Endometrial microvascular endothelial cells (primary cell): ENCODE measurements around the gene NUTM2A. TPM values are rescaled to one million over a fixed set of nuclear protein-coding genes. Genes with fewer than 3 reads are reported as not detected.
"Not testable (repeated sequence)": the region's sequence is repeated elsewhere in the genome, so short reads cannot be mapped to it uniquely, and the experiment has no call there.

ENCODE experiments used
- in situ Hi-C: cut with HindIII; loops from 2 replicates; pipeline ENCODE4 v1.10.0; 2017; ENCODE audit warnings: low sequenced_read_pairs, low pct_unique_long_range_greater_than_20kb; ENCODE audit errors: inconsistent ontology term
- total RNA-seq: library from RNA; depleted of rRNA; stranded (reverse); fragments of >200 nt; gene quantifications from one replicate; pipeline ENCODE4 v1.2.3, GENCODE V29; 2015; ENCODE audit errors: inconsistent ontology term

NUTM2A gene
- 0.09 TPM for total RNA-seq

DNA sequence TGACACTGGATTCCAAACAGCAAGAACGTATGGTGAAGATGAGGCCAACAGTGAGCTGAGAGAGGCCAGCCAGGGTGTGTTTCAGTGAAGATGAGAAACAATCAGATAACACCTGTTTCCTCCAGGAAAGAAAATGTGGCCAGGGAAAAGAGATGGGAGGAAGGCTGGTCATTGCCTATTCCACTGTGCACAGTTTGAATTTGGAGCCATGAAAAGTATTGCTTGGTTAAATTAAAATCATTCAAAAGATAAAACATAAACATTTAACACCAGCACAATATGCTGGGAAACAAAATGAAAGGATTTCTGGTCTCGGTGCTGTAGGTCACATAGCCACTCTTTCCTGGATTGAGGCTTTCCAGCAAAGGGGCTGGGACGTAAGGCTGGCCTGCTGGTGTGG, at the start of gene NUTM2A:
TSS of gene NUTM2A (plus strand) at position 301 of the 400 bp plus-strand sequence. CDS start 383 bp downstream, outside the sequence.
- in situ Hi-C loops = not testable (repeated sequence)

GRCh38 chr10:87177587-87177986, 47.7 kb upstream of the NUTM2A start:
- in situ Hi-C loops = not testable (repeated sequence)

DNA sequence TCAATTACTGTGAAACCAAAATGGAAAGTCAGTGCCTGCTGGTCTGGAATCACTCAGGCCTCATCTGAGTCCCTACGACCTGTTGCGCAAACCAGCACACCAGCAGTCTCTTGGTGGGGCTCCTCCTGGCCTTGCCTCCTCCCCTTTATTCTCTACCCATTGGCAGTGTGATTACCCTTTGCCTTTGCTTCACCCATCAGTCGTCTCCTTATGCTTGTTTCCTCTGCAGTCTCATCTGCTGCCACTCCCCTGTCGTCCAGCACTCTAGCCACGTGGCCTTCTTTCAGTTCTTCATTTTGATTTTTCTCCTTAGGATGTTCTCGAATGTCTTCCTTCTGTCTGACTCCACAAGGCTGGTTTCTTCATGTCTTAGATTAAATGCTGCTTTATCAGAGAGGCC, 40.8 kb upstream of the NUTM2A start:
- in situ Hi-C loops = not testable (repeated sequence)

DNA sequence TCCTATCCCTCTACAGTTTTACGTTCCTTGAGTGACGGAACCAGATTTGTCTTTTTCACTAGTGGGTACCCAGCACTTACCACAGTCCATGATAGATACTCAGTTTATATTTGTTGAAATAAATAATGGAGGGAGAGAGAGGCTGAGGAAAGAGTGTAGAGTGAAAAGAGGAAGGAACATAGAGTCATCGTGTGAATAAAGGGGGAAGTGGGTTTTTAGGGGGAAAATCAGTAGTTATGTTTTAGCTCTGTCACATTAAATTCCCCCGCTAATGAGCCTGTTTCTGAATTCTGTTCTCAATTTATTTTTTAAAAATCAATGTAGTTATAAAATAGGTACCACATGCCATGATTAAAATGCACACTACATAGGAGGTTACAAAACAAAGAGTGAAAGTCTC, 39.2 kb upstream of the NUTM2A start:
- in situ Hi-C loops = not testable (repeated sequence)

DNA sequence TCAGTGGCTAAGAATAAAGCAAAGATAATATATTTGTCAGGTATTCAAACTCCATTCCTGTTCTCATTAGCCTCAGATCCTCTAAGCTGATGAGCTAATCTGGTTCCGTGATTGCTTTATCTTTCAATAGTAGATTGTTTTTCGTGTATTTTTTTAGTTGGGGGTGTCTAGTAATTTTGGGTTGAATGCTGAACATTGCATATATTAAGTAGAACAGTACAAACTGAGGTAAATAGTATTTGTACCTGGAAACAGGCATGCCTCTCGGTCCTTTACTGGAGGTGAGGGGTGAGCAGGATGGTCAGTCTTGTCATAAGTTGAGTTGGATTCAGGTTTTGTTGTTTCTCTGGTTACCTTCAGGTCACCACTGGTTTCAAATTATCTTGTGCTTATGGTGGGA, 37.7 kb upstream of the NUTM2A start:
- in situ Hi-C loops = not testable (repeated sequence)

- in situ Hi-C loops = not testable (repeated sequence)
Measured at GRCh38 chr10:87191841-87192240, 33.4 kb upstream of the NUTM2A start.

- in situ Hi-C loops = not testable (repeated sequence)
Measured at GRCh38 chr10:87200924-87201323, 24.3 kb upstream of the NUTM2A start.

DNA sequence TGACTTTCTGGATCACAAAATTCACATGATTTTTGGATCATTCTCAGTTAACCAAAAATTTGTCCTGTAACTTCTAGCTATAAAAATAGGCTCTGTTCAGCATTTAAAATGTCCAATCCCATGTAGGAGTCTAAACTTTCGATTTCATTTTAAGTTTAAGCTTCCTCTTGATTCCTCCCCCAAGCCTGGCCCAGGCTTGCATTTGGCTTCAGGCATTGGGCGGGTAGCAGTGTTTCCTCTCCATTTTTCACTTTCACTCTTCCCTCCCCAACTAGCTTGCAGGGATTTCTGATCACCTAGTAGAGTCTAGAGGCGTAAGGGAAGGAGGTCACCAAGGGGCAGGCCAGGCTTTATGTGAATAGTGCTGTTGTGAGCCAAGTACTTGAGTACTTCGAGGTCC, 20.4 kb upstream of the NUTM2A start:
- in situ Hi-C loops = not testable (repeated sequence)

- in situ Hi-C loops = not testable (repeated sequence)
Measured at GRCh38 chr10:87206922-87207321, 18.3 kb upstream of the NUTM2A start.

DNA sequence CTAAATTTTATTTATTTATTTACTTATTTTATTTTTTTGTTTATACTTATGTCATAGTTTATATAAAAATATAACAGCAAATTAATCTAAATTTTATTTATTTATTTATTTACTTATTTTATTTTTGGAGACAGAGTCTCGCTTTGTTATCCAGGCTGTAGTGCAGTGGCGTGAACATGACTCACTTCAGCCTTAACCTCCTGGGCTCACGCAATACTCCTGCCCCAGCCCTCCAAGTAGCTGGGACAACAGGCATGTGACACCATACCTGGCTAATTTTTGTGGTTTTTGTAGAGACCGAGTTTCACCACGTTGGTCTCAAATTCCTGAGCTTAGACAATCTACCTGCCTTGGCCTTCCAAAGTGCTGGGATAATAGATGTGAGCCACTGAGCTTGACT, 14.9 kb upstream of the NUTM2A start:
- in situ Hi-C loops = not testable (repeated sequence)

GRCh38 chr10:87211848-87212247, 13.4 kb upstream of the NUTM2A start:
- in situ Hi-C loops = not testable (repeated sequence)

DNA sequence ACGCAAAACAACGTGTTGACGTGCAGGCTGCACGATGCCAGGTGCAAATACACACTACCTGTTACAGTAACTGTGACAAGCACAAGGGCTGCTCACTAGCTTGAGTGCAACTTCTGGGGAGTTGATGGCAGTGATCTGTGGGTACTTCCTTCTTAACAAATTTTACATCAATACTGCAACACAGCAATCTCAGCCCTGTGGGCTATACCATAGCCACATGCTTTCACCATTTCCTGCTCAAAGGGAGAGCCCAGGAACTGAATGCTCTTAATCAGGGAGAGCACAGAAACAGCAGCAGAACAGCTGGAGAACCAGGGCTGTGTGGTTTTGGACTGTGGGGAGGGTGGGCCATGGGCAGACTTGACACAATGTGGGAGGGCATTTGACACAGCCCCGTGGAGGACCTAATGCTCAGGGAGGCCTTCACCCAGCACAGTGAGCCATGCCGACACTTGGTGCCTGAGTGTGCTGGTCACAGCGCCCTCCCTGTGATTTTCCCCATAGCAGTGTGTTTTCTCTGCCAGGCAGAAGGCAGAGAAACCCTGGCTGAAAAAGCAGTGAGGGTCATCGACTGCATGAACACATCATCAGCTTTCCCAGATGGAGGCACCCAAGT, 12.0 kb upstream of the NUTM2A start:
- in situ Hi-C loops = not testable (repeated sequence)

GRCh38 chr10:87213806-87214205, 11.4 kb upstream of the NUTM2A start:
- in situ Hi-C loops = not testable (repeated sequence)

DNA sequence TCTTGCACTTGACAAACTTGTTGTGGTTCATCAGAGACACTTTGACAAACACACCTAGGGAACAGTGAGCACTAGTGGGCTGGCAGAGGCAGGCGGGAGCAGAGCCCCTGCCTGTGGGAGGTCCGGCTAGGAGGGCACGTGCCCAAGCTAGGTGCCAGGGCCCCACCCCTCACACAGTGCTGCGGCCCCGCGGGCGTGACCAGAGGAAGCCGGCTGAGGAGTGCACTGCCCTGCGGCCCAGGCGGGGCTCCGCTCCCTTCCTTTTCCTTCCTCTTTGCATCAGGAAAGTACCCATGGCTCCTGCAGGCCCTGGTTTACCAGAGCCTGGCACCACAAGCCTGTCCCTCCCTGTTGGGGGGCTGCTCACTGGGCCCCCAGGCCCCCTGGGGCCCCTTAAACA, 9.1 kb upstream of the NUTM2A start:
- in situ Hi-C loops = not testable (repeated sequence)

GRCh38 chr10:87219370-87219769, 5.9 kb upstream of the NUTM2A start:
- in situ Hi-C loops = not testable (repeated sequence)

DNA sequence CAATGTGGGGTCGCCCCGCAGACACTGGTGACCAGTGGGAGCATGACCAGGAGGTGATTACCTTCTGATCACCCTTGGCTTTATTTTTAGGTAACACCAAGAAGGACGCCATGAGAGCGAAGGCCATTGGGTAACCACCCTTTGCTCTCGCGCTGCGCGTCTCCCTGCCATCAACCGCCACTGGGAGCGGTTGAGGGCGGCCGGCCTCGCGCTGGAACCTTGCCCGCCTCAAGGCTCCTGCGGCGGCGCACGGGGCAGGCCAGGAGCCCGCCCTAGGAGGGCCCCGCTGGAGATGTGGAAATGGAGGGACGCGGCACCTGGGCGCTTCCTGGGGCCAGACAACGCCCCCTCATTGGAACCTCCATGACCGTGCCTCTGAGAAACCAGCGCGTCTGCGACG, 2.5 kb upstream of the NUTM2A start:
- in situ Hi-C loops = not testable (repeated sequence)

DNA sequence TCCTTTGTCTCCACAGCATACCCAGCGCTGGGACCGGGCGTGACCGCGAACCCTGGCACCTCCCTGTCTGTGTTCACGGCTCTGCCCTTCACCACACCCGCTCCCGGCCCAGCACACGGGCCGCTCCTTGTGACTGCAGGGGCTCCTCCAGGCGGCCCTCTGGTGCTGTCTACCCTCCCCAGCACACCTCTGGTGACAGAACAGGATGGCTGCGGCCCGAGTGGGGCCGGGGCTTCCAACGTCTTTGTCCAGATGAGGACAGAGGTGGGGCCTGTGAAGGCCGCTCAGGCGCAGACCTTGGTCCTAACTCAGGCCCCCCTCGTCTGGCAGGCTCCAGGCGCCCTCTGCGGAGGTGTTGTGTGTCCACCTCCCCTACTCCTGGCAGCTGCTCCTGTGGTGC, 3.0 kb downstream of the NUTM2A start:
- in situ Hi-C loops = not testable (repeated sequence)

GRCh38 chr10:87229211-87229610, 4.0 kb downstream of the NUTM2A start:
- in situ Hi-C loops = not testable (repeated sequence)

DNA sequence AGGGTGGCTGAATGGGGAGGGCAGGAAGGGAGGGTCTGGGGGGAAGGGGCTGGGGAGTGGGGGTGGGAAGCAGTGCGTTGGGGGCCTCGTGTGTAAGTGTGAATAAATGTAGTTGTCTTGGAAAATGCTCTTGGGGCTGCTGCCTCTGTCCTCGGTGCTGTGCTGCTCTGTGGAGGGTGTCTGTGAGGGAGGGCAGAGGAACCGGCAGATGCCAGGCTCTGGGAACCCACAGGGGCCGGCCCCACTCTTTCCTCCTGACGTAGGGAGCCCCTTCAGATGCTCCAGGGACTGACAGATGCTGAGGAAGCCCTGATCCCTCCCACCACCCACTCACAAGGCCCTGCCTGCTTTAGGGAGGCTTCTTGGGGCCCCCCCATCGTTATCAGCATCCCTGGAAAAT, 9.6 kb downstream of the NUTM2A start:
- in situ Hi-C loops = not testable (repeated sequence)

DNA sequence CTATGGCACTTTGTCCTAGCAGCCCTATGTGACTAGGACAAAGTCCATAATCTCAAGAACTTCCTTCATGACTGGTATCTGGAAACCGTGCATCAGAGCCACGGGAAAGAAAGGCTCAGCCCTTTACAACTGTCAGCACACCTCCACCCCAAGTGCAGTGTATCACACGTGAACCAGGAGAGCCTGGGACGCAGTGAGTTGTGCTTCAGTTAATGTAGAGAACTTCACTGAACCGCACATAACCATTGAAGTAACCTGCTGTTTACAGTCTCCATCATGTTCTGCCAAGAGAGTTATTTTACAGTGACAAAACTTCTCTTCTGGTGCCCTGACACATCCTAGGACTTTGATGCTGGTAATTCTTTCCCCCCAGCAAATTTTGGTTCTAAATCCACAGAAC, 12.0 kb downstream of the NUTM2A start:
- in situ Hi-C loops = not testable (repeated sequence)

- in situ Hi-C loops = not testable (repeated sequence)
Measured at GRCh38 chr10:87239346-87239808, 14.1 kb downstream of the NUTM2A start.
